22Rv1 (cell line): Measurements from ENCODE around the gene TRDMT1.

ENCODE experiments used
- H3K27ac ChIP-seq: fragments of 450-650 bp; 2 replicates; pipeline ENCODE4 v1.5.1; 2017
- ZFX ChIP-seq: fragments of 450-650 bp; IDR thresholded peaks from 2 replicates; pipeline ENCODE4 v1.6.1; 2017; ENCODE audit warnings: antibody characterized with exemption, borderline replicate concordance
- TF ChIP-seq, protein P1 (sequence below): fragments of 450-650 bp; IDR thresholded peaks from 2 replicates; pipeline ENCODE4 v1.5.1; 2017; ENCODE audit warnings: mild to moderate bottlenecking

The TRDMT1 gene

DNA sequence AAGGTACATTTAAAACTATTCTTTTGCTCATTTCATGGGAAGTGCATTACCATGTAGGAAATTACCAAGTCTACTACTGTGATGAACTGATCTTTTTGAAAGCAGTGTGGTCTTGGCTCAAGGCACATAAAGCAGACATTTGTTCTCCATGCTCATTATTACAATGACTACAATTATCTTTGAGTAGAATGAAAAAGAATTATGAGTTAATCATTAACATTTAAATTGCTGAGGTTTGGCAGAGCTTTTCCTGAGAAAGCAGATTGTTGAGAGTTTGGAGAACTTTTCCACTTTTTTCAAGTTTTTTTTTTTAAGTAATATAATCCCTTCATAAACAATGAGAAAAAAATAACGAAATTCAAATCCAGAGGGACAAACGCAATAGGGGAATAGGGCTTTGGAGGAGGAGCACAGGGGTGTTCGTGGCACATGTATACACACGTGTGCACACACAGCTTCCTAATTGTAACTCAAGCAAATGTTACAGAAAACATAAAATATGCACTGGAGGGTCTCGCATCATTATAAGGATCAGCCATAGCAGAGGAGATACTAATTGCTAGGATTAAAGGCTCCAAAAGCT is 62.9 kb downstream of the TRDMT1 start:
- TF ChIP-seq ZFX, result no peak
- TF ChIP-seq, protein P1, sequence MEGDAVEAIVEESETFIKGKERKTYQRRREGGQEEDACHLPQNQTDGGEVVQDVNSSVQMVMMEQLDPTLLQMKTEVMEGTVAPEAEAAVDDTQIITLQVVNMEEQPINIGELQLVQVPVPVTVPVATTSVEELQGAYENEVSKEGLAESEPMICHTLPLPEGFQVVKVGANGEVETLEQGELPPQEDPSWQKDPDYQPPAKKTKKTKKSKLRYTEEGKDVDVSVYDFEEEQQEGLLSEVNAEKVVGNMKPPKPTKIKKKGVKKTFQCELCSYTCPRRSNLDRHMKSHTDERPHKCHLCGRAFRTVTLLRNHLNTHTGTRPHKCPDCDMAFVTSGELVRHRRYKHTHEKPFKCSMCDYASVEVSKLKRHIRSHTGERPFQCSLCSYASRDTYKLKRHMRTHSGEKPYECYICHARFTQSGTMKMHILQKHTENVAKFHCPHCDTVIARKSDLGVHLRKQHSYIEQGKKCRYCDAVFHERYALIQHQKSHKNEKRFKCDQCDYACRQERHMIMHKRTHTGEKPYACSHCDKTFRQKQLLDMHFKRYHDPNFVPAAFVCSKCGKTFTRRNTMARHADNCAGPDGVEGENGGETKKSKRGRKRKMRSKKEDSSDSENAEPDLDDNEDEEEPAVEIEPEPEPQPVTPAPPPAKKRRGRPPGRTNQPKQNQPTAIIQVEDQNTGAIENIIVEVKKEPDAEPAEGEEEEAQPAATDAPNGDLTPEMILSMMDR, result no peak
- no peak overlapping the region for H3K27ac ChIP-seq

DNA sequence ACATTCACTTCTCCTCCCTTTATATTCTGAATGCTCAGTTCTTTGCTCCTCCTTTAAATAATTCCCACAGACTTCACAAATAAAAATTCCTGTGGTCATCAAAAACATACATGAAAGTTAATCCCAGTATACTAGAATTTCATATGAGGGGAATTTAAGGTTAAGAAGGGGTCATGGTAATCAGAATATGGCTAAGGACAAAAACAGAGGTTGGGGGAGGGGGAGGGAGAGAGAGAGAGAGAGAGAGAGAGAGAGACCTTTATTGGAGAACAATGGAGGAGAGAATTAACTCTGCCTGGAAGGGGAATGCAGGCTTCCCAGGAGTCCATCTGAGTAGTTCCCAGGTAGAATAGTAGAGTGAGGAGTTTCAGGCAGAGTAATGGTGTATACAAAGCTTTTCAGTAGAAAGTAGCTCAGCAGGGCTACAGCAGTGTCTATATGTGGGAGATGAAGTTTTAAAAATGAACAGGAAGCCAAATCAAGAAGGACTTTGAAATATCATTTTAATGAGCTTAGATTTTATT is 66.7 kb downstream of the TRDMT1 start:
- no peak for TF ChIP-seq ZFX
- TF ChIP-seq, protein P1, result no peak
- no peak overlapping the region for H3K27ac ChIP-seq

DNA sequence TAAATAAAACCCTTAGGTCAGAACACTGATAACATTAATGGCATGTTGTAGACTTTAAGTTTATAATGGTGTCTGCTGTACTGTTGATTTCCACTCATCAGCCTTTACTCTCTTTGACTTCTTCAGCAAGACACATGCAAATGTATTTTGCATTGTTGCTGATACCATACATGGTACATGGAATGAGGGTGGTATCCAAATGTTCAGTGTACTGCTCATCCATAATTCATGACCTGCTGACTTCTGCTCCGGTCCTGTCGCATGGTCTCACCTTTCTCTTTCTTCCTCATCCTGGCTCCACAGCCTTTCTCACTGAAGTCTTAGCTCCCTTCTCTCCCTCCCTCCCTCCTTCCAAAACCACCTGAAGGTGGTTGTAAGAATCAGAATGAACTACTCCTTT is 67.2 kb downstream of the TRDMT1 start:
- TF ChIP-seq, protein P1, result no peak
- no peak for TF ChIP-seq ZFX
- H3K27ac ChIP-seq, result no peak overlapping the region

DNA sequence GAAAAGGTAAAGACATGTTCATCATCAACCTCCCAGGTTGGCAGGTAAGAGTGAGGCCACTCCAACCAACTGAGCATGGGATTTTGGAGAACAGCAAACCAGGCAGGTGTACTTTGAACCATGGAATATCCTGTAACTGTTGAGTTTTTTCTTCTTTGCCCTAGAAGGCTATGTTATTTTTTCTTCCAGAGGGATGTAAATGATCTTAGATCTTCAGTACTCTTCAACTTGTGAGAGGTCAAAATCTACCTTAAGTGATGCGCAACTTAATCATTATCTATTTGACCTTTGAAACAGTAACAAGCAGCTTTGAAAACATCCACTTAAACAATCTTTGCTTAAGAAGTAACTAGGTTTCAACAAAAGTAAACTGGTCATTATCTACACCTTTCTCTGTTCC is 71.7 kb downstream of the TRDMT1 start, which contains the start of gene CUBN:
Gene CUBN (minus strand): TSS at position 71 of the 400 bp plus-strand sequence. CDS start 46 bp downstream, at position 25.
- TF ChIP-seq ZFX, result no peak
- TF ChIP-seq, protein P1, result no peak

DNA sequence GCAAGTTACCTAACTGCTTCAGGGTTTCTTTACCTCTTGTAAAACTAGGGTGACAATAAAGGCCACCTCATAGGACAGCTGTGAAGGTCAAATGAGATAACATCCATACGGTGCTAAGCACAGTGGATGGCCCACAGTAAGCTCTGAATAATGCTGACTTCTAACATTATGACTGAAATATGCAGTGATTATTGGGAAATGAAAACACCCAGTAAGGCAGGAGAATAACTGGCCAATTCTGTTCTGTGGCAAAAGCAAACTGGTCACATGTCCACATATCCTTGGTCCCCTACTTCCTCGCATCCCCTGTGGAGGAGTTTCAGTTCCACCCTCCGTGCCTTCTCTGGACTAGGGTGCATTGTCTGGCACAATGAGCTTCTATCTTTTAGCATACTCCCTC is 73.2 kb downstream of the TRDMT1 start:
- TF ChIP-seq ZFX, result no peak
- TF ChIP-seq, protein P1, result no peak
- no peak overlapping the region for H3K27ac ChIP-seq

More for the DNA sequence above, 71.7 kb downstream of the TRDMT1 start, which contains the start of gene CUBN:
- no peak within 1 kb of the TSS for H3K27ac ChIP-seq

DNA sequence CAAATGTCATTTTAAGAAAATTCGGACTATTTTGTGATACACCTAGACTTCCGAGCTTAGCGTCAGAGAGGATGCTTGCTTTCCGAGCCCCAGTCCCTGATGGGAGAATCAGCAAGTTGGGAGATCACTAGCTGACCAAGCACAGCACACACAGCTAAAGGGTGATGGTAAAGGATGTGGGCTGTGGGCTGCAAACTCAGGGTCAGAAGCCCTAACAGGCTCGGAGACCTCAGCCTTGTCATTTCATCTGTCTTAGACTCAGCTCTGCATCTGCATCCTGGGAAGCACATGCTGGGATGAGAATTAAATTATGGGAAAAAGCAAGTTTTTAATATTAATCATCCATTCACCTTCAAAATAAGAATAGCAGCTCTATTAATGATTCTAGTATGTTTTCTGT is 75.1 kb downstream of the TRDMT1 start:
- TF ChIP-seq, protein P1, result no peak
- TF ChIP-seq ZFX, result no peak
- no peak overlapping the region for H3K27ac ChIP-seq

DNA sequence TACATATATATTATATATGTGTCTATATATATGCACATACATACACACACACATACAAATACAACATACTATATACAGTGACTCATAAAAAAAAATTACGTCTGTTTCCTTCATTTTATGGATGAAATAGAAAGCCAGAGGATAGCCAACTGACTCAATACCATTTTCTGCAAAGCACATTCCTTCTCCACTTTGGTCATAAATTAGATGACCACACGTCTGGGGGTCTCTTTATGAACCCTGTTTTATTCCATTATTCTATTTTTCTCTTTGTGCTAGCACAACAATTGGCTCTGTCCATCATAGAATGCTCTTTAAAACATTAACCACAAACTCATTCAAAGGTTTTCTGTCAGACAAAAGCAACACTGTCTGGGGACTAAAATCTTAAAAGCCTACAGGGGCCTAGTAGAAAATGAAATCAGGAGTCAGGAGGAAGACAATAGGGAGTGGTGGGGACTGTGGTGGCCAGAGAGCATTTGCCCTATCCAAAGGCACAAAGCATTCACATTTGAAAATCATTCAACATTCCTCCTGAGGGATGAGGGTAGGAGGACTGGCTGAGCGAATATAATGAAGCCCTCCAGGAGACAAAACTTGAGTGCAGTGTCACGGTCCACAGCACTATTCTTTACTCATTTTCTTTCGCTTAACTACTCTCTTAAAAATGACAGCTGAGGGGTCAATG is 76.1 kb downstream of the TRDMT1 start:
- no peak overlapping the region for H3K27ac ChIP-seq
- no peak for TF ChIP-seq ZFX
- TF ChIP-seq, protein P1, result no peak
